Panc1 (cell line): ENCODE measurements around the gene FKBP5. TPM values are rescaled to one million over a fixed set of nuclear protein-coding genes. Genes with fewer than 3 reads are reported as not detected.

Source experiments
- ATAC-seq: fragments of 200-7000 bp; cut with Tn5 transposase; 2 replicates; pipeline ENCODE4 v1.9.1; 2020; ENCODE audit warnings: mild to moderate bottlenecking, moderate library complexity
- BruUV-seq: library from RNA; stranded (reverse); fragments of 400-500 nt; replicated peaks from 2 replicates; lab custom pipeline; 2021; lab: Mats Ljungman, UMichigan
- CTCF ChIA-PET: fragments of 300-600 bp; sonication (Branson Sonifier 250); formaldehyde crosslinking; loops from one replicate; lab custom pipeline; 2022; ENCODE audit warnings: antibody characterized with exemption; lab: Charles Lee
- POLR2A ChIA-PET: fragments of 300-600 bp; sonication (Branson Sonifier 250); formaldehyde crosslinking; loops from one replicate; lab custom pipeline; 2022; ENCODE audit warnings: antibody characterized with exemption; lab: Charles Lee
- DNase-seq: peaks from one replicate; pipeline ENCODE4 v3.0.0-alpha.2; 2010; ENCODE audit warnings: low read depth, low spot score
- H3K27ac ChIP-seq: 2 replicates; pipeline ENCODE4 v1.5.1; 2011; ENCODE audit warnings: mild to moderate bottlenecking, low read length, inconsistent platforms
- H3K27me3 ChIP-seq: fragments of 200-500 bp; sonication (Bioruptor generic); 2 replicates; pipeline ENCODE4 v1.6.0; 2014; ENCODE audit warnings: low read length, inconsistent platforms; ENCODE audit not compliant: control insufficient read depth, insufficient read depth
- H3K36me3 ChIP-seq: fragments of 200-500 bp; sonication (Bioruptor generic); 2 replicates; pipeline ENCODE4 v1.5.1; 2014; ENCODE audit warnings: inconsistent platforms, mild to moderate bottlenecking, low read length, moderate library complexity; ENCODE audit not compliant: control insufficient read depth, insufficient read depth
- H3K4me1 ChIP-seq: 2 replicates; pipeline ENCODE4 v1.5.1; 2011; ENCODE audit warnings: inconsistent platforms, mild to moderate bottlenecking, low read length, moderate library complexity; ENCODE audit not compliant: control insufficient read depth, insufficient read depth
- H3K4me3 ChIP-seq, 2 experiments: 2 replicates each; pipeline ENCODE4 v1.5.1; 2011 to 2012; ENCODE audit warnings: low read depth in 2 of 2, low read length in 2 of 2, mild to moderate bottlenecking in 2 of 2, inconsistent platforms in 1 of 2, moderate library complexity in 1 of 2
- H3K9me3 ChIP-seq: fragments of 200-500 bp; sonication (Bioruptor generic); 2 replicates; pipeline ENCODE4 v1.5.1; 2014; ENCODE audit warnings: low read depth, mild to moderate bottlenecking, inconsistent platforms, low read length, moderate library complexity; ENCODE audit not compliant: control insufficient read depth, insufficient read depth
- CTCF ChIP-seq: fragments of 450-650 bp; IDR thresholded peaks from 2 replicates; pipeline ENCODE4 v1.5.1; 2017; ENCODE audit warnings: mild to moderate bottlenecking
- POLR2AphosphoS5 ChIP-seq: IDR thresholded peaks from 2 replicates; pipeline ENCODE4 v1.6.1; 2012; ENCODE audit warnings: mild to moderate bottlenecking, low read depth, low read length, moderate library complexity
- REST ChIP-seq, 2 experiments: IDR thresholded peaks; 2 replicates each; pipeline ENCODE4 v1.6.1; 2011 to 2012; ENCODE audit warnings: low read depth in 2 of 2, control low read depth in 1 of 2, low read length in 1 of 2, mild to moderate bottlenecking in 1 of 2, moderate library complexity in 1 of 2; ENCODE audit not compliant: insufficient read depth in 1 of 2
- SIN3A ChIP-seq: IDR thresholded peaks from 2 replicates; pipeline ENCODE4 v1.6.1; 2012; ENCODE audit warnings: low read depth, mild to moderate bottlenecking, low read length, moderate library complexity, borderline replicate concordance; ENCODE audit not compliant: insufficient read depth
- TCF7L2 ChIP-seq: IDR thresholded peaks from 2 replicates; pipeline ENCODE4 v1.6.1; 2011; ENCODE audit warnings: mild to moderate bottlenecking, low read depth, low read length, inconsistent platforms
- in situ Hi-C: cut with HindIII; loops from 2 replicates; pipeline ENCODE4 v1.10.0; 2016; ENCODE audit warnings: low sequenced_read_pairs, low pct_unique_long_range_greater_than_20kb
- intact Hi-C: fragments of 100-400 bp; cut with micrococcal nuclease; formaldehyde crosslinking; loops from one replicate; pipeline ENCODE4 v1.10.0; 2022; ENCODE audit not compliant: unreplicated experiment
- total RNA-seq: library from RNA; stranded (reverse); gene quantifications from one replicate; pipeline ENCODE4 v1.2.1, GENCODE V29; 2021; ENCODE audit not compliant: unreplicated experiment

FKBP5 gene
- total RNA-seq, 1 experiment from 2014 or later: 25.2 TPM

- Histone ChIP-seq H3K27me3 (no peaks in the 10 kb centered on the region), H3K4me3 (no peak overlapping the region), H3K27ac (no peak overlapping the region), H3K4me1 (no peaks in the 10 kb centered on the region), H3K36me3 (no peaks in the 10 kb centered on the region), H3K9me3 (no peaks in the 10 kb centered on the region)
- ChIA-PET POLR2A (no interaction called here), CTCF (no interaction called here)
- intact Hi-C loops (no loop called here), in situ Hi-C loops (no loop called here)
- TF ChIP-seq TCF7L2 (no peak), REST (IDR thresholded peaks at IDR 0.05; ENCODE audit: insufficient read depth in 1 of 2, low read depth in 2 of 2, low read length in 1 of 2) (no peak), POLR2AphosphoS5 (no peak), SIN3A (no peak), CTCF (no peak)
- BruUV-seq: no TSS peak
- DNase-seq (no peak), ATAC-seq (no peak)
Measured at GRCh38 chr6:35719404-35719829, 30.7 kb upstream of the FKBP5 start.

GRCh38 chr6:35718911-35719381 is 30.2 kb upstream of the FKBP5 start:
- intact Hi-C loops (no loop called here), in situ Hi-C loops (no loop called here)
- Histone ChIP-seq H3K27me3 (no peaks in the 10 kb centered on the region), H3K9me3 (no peaks in the 10 kb centered on the region), H3K27ac (no peak overlapping the region), H3K36me3 (no peaks in the 10 kb centered on the region), H3K4me1 (no peaks in the 10 kb centered on the region), H3K4me3 (no peak overlapping the region)
- ChIA-PET POLR2A (no interaction called here), CTCF (no interaction called here)
- BruUV-seq: no TSS peak
- TF ChIP-seq POLR2AphosphoS5 (no peak), SIN3A (no peak), REST (IDR thresholded peaks at IDR 0.05; ENCODE audit: insufficient read depth in 1 of 2, low read depth in 2 of 2, low read length in 1 of 2) (no peak), TCF7L2 (no peak), CTCF (no peak)
- DNase-seq (no peak), ATAC-seq (no peak)
